HG03558 (cell line): ENCODE data around the gene ACTL10.
"Not testable (repeated sequence)": the region's sequence is repeated elsewhere in the genome, so short reads cannot be mapped to it uniquely, and the experiment has no call there.

Experiments
- ATAC-seq: cut with Tn5 transposase; IDR thresholded peaks from one replicate; pipeline ENCODE4 v1.9.1; 2021; ENCODE audit warnings: moderate number of reproducible peaks; ENCODE audit not compliant: unreplicated experiment; ENCODE audit errors: extremely low read depth

Gene ACTL10

GRCh38 chr20:33666293-33667244 is at the start of gene ACTL10:
Gene ACTL10 (plus strand): TSS chr20:33666943. CDS start chr20:33667498, 555 bp downstream.
- peak; percentile 43 for ATAC-seq

GRCh38 chr20:33621717-33622400 is 44.9 kb upstream of the ACTL10 start:
- no peak for ATAC-seq

GRCh38 chr20:33622705-33623365 is 43.9 kb upstream of the ACTL10 start:
- no peak for ATAC-seq

- ATAC-seq: no peak
Observed at GRCh38 chr20:33624399-33624798, 42.3 kb upstream of the ACTL10 start.

- no peak for ATAC-seq
Observed at GRCh38 chr20:33626190-33626589, 40.6 kb upstream of the ACTL10 start.

GRCh38 chr20:33627577-33628216 is 39.0 kb upstream of the ACTL10 start:
- ATAC-seq: no peak

GRCh38 chr20:33629533-33629932 is 37.2 kb upstream of the ACTL10 start:
- ATAC-seq: no peak

GRCh38 chr20:33629979-33630378 is 36.8 kb upstream of the ACTL10 start:
- ATAC-seq: no peak

- ATAC-seq: no peak
Observed at GRCh38 chr20:33630507-33630906, 36.2 kb upstream of the ACTL10 start.

GRCh38 chr20:33631910-33632309 is 34.8 kb upstream of the ACTL10 start:
- not testable (repeated sequence) for ATAC-seq

GRCh38 chr20:33635341-33635740 is 31.4 kb upstream of the ACTL10 start:
- ATAC-seq: no peak

- no peak for ATAC-seq
Observed at GRCh38 chr20:33636776-33637175, 30.0 kb upstream of the ACTL10 start.

- no peak for ATAC-seq
Observed at GRCh38 chr20:33640287-33640686, 26.5 kb upstream of the ACTL10 start.

- no peak for ATAC-seq
Observed at GRCh38 chr20:33644313-33645071, 22.3 kb upstream of the ACTL10 start.

GRCh38 chr20:33645072-33645358 is 21.7 kb upstream of the ACTL10 start:
- ATAC-seq: no peak

GRCh38 chr20:33645396-33645795 is 21.3 kb upstream of the ACTL10 start:
- ATAC-seq: no peak

- ATAC-seq: no peak
Observed at GRCh38 chr20:33646191-33646590, 20.6 kb upstream of the ACTL10 start.

- ATAC-seq: not testable (repeated sequence)
Observed at GRCh38 chr20:33646959-33647602, 19.7 kb upstream of the ACTL10 start.

- no peak for ATAC-seq
Observed at GRCh38 chr20:33647603-33648395, 18.9 kb upstream of the ACTL10 start.
